GM06990 (cell line): ENCODE results near the gene ARHGDIA.

Experiments used
- DNase-seq: peaks from one replicate; pipeline ENCODE4 v3.0.0-alpha.2; 2011; ENCODE audit not compliant: insufficient read length; ENCODE audit errors: extremely low read depth
- H3K27me3 ChIP-seq: replicated peaks from 2 replicates; pipeline ENCODE4 v1.6.0; 2011; ENCODE audit warnings: low read length; ENCODE audit not compliant: control insufficient read depth, insufficient read depth
- H3K36me3 ChIP-seq: 2 replicates; pipeline ENCODE4 v1.5.1; 2011; ENCODE audit warnings: low read length; ENCODE audit not compliant: control insufficient read depth, insufficient read depth
- H3K4me3 ChIP-seq: replicated peaks from 2 replicates; pipeline ENCODE4 v1.5.1; 2011; ENCODE audit warnings: low read depth, mild to moderate bottlenecking, control low read depth, low read length
- CTCF ChIP-seq: IDR thresholded peaks from 2 replicates; pipeline ENCODE4 v1.5.1; 2011; ENCODE audit warnings: low read length, control low read depth, mild to moderate bottlenecking, inconsistent platforms; ENCODE audit not compliant: insufficient read depth, poor library complexity, severe bottlenecking

ARHGDIA gene

GRCh38 chr17:81839301-81839700 lies 31.8 kb downstream of the ARHGDIA start:
- Histone ChIP-seq H3K4me3 (no peak overlapping the region), H3K36me3 (peaks cover 16% of the 10 kb centered on the region), H3K27me3 (no peaks in the 10 kb centered on the region)
- no peak for DNase-seq
- no peak for TF ChIP-seq CTCF

- no peak for TF ChIP-seq CTCF
- Histone ChIP-seq H3K36me3 (peaks cover 11% of the 10 kb centered on the region), H3K4me3 (no peak overlapping the region), H3K27me3 (no peaks in the 10 kb centered on the region)
- DNase-seq: no peak
Measured at GRCh38 chr17:81838753-81839255, 32.3 kb downstream of the ARHGDIA start.

- Histone ChIP-seq H3K27me3 (no peaks in the 10 kb centered on the region), H3K4me3 (no peak overlapping the region), H3K36me3 (no peaks in the 10 kb centered on the region; the same call in 1 of the 2 replicates)
- DNase-seq: no peak
- TF ChIP-seq CTCF: no peak
Measured at GRCh38 chr17:81837641-81838040, 33.5 kb downstream of the ARHGDIA start.

- Histone ChIP-seq H3K36me3 (no peaks in the 10 kb centered on the region; the same call in 1 of the 2 replicates), H3K27me3 (no peaks in the 10 kb centered on the region), H3K4me3 (peak within 1 kb of the TSS; percentile 78)
- no peak for DNase-seq
- no peak for TF ChIP-seq CTCF
Measured at GRCh38 chr17:81834831-81835267, 36.3 kb downstream of the ARHGDIA start, which contains the start of gene PPP1R27. Gene PPP1R27 (minus strand): TSS chr17:81835050. CDS start chr17:81834953, 97 bp downstream.

GRCh38 chr17:81833921-81834830 lies 37.0 kb downstream of the ARHGDIA start:
- no peaks in the 10 kb centered on the region; the same call in 1 of the 2 replicates for H3K36me3 ChIP-seq
- TF ChIP-seq CTCF: no peak
- H3K27me3 ChIP-seq: no peaks in the 10 kb centered on the region
- DNase-seq: no peak
- peak overlapping the region; percentile 78 for H3K4me3 ChIP-seq
